GM12878 (cell line): ENCODE data around the gene RBPMS2. TPM values are rescaled to one million over a fixed set of nuclear protein-coding genes. Genes with fewer than 3 reads are reported as not detected.

Experiments used
- ATAC-seq: fragments of 200-7000 bp; cut with Tn5 transposase; 3 replicates; pipeline ENCODE4 v1.9.1; 2020; ENCODE audit warnings: mild to moderate bottlenecking, moderate library complexity
- BruUV-seq: library from RNA; stranded (reverse); fragments of 400-500 nt; replicated peaks from 2 replicates; lab custom pipeline; 2021; lab: Mats Ljungman, UMichigan
- CTCF ChIA-PET: fragments of 300-600 bp; sonication (Branson Sonifier 250); formaldehyde crosslinking; extraction: SDS; loops from one replicate; lab custom pipeline; 2021; ENCODE audit warnings: inconsistent platforms; lab: Yijun Ruan, JAX
- POLR2A ChIA-PET: fragments of 350-600 bp; formaldehyde crosslinking; extraction: SDS; loops from one replicate; lab custom pipeline; 2021; ENCODE audit warnings: inconsistent platforms; lab: Charles Lee
- RAD21 ChIA-PET: fragments of 300-600 bp; sonication (Branson Sonifier 250); formaldehyde crosslinking; loops from one replicate; lab custom pipeline; 2023; ENCODE audit warnings: antibody characterized with exemption; ENCODE audit not compliant: unreplicated experiment; lab: Charles Lee
- SMC1A ChIA-PET: fragments of 300-600 bp; sonication (Branson Sonifier 250); formaldehyde crosslinking; loops from one replicate; lab custom pipeline; 2023; ENCODE audit not compliant: unreplicated experiment, uncharacterized antibody; lab: Charles Lee
- DNase-seq: peaks from one replicate; pipeline ENCODE4 v3.0.0-alpha.2; 2011; ENCODE audit warnings: low read depth, low spot score
- FAIRE-seq: peaks from 3 replicates; lab custom pipeline; 2011; peaks lifted over from hg19 to GRCh38; lab: Jason Lieb, UNC
- H2AFZ ChIP-seq: 2 replicates; pipeline ENCODE4 v1.6.0; 2011; ENCODE audit warnings: low read depth, low read length, control low read depth; ENCODE audit not compliant: control insufficient read depth
- H3K27ac ChIP-seq: 2 replicates; pipeline ENCODE4 v1.5.1; 2011; ENCODE audit warnings: control low read depth; ENCODE audit not compliant: control insufficient read depth, insufficient read depth
- H3K27me3 ChIP-seq, 2 experiments: replicated peaks in 1 of 2; 2 replicates each; pipeline versions ENCODE4 v1.6.0 to v1.6.1; 2011; ENCODE audit warnings: low read length in 1 of 2; ENCODE audit not compliant: control insufficient read depth in 2 of 2, insufficient read depth in 2 of 2
- H3K36me3 ChIP-seq, 2 experiments: 2 replicates each; pipeline ENCODE4 v1.5.1; 2011; ENCODE audit warnings: low read length in 1 of 2; ENCODE audit not compliant: control insufficient read depth in 2 of 2, insufficient read depth in 2 of 2
- H3K4me1 ChIP-seq: 2 replicates; pipeline ENCODE4 v1.6.1; 2011; ENCODE audit warnings: mild to moderate bottlenecking, low read length, moderate library complexity, mixed read lengths; ENCODE audit not compliant: control insufficient read depth, insufficient read depth
- H3K4me2 ChIP-seq: 2 replicates; pipeline ENCODE4 v1.6.0; 2011; ENCODE audit warnings: control low read depth; ENCODE audit not compliant: control insufficient read depth, insufficient read depth
- H3K4me3 ChIP-seq: fragments of 200-600 bp; sonication (generic); 2 replicates; pipeline ENCODE4 v1.5.1; 2016
- H3K79me2 ChIP-seq: 2 replicates; pipeline ENCODE4 v1.6.0; 2011; ENCODE audit warnings: low read length; ENCODE audit not compliant: control insufficient read depth, insufficient read depth
- H3K9ac ChIP-seq: 2 replicates; pipeline ENCODE4 v1.8.0; 2011; ENCODE audit warnings: low read length, control low read depth, mixed read lengths; ENCODE audit not compliant: control insufficient read depth, insufficient read depth
- H3K9me3 ChIP-seq: replicated peaks from 3 replicates; pipeline ENCODE4 v1.5.1; 2011; ENCODE audit warnings: mild to moderate bottlenecking, low read length; ENCODE audit not compliant: control insufficient read depth, insufficient read depth
- H4K20me1 ChIP-seq: 2 replicates; pipeline ENCODE4 v1.6.0; 2011; ENCODE audit not compliant: control insufficient read depth, insufficient read depth
- E4F1 ChIP-seq: fragments of 450-650 bp; IDR thresholded peaks from 2 replicates; pipeline ENCODE4 v1.6.1; 2018; ENCODE audit warnings: borderline replicate concordance, mild to moderate bottlenecking; ENCODE audit not compliant: partially characterized antibody
- EGR1 ChIP-seq, 2 experiments: IDR thresholded peaks; 1 replicate in 1 of 2; 2 replicates in 1 of 2; pipeline ENCODE4 v1.6.1; 2011 to 2012; ENCODE audit warnings: low read depth in 2 of 2, low read length in 2 of 2, borderline replicate concordance in 1 of 2, mild to moderate bottlenecking in 1 of 2, moderate library complexity in 1 of 2
- IKZF1 ChIP-seq: fragments of 450-650 bp; conservative IDR thresholded peaks from 2 replicates; pipeline ENCODE4 v1.6.1; 2017; ENCODE audit warnings: antibody characterized with exemption, mild to moderate bottlenecking
- JUND ChIP-seq: IDR thresholded peaks from 2 replicates; pipeline ENCODE4 v1.6.1; 2012; ENCODE audit warnings: low read depth, mild to moderate bottlenecking, low read length, improper control_type of control experiment, moderate library complexity
- MTA2 ChIP-seq: fragments of 450-650 bp; IDR thresholded peaks from 2 replicates; pipeline ENCODE4 v1.6.1; 2016; ENCODE audit warnings: low read depth, mild to moderate bottlenecking, moderate library complexity
- NFIC ChIP-seq: IDR thresholded peaks from 2 replicates; pipeline ENCODE4 v1.6.1; 2012; ENCODE audit warnings: low read depth, mild to moderate bottlenecking, inconsistent platforms, low read length, moderate library complexity
- NRF1 ChIP-seq: conservative IDR thresholded peaks from 2 replicates; pipeline ENCODE4 v1.6.1; 2011; ENCODE audit warnings: mild to moderate bottlenecking, low read depth, low read length, improper control_type of control experiment
- ZNF217 ChIP-seq: fragments of 450-650 bp; IDR thresholded peaks from 2 replicates; pipeline ENCODE4 v1.6.1; 2017; ENCODE audit warnings: antibody characterized with exemption, mild to moderate bottlenecking
- WGBS: methylation state at CpG from one replicate; pipeline ENCODE4 v1.1.6; 2016; ENCODE audit warnings: low lambda C conversion rate; ENCODE audit not compliant: insufficient replicate concordance, insufficient coverage; ENCODE audit errors: missing lambda C conversion rate; 5-methylcytosine and 5-hydroxymethylcytosine counted together
- in situ Hi-C: fragments of 300-500 bp; cut with MboI; formaldehyde crosslinking; loops from 9 replicates; pipeline ENCODE4 v1.14.3; 2018; ENCODE audit warnings: mixed read lengths
- intact Hi-C: fragments of 100-400 bp; cut with micrococcal nuclease; formaldehyde crosslinking; loops from one replicate; pipeline ENCODE4 v1.14.2; 2022; ENCODE audit not compliant: unreplicated experiment
- polyA plus RNA-seq, 11 experiments: library from polyadenylated mRNA; depleted of rRNA in 4 of 11; unstranded in 6 of 11; stranded (reverse) in 5 of 11; fragments of >200 nt; fragmentation: Nextera tagmentation in 4 of 11; fragmentation: Illumina TruSeq in 1 of 11; extraction: Ambion mirVana in 4 of 11; extraction: Trizol in 1 of 11; gene quantifications; 1 replicate in 1 of 11; 2 replicates in 10 of 11; pipeline versions ENCODE4 v1.2.1 to v1.2.3, GENCODE V29; 2011 to 2016; ENCODE audit warnings: inconsistent platforms in 2 of 11, missing spikeins in 2 of 11, low read depth in 1 of 11
- total RNA-seq, 4 experiments: library from RNA; depleted of rRNA in 3 of 4; stranded (reverse); fragments of >200 nt in 3 of 4; fragmentation: Illumina TruSeq in 1 of 4; extraction: Trizol in 1 of 4; gene quantifications; 2 replicates each; pipeline versions ENCODE4 v1.2.1 to v1.2.3, GENCODE V29; 2013 to 2021
- TF ChIP-seq, protein P1 (sequence below): fragments of 450-650 bp; IDR thresholded peaks from 2 replicates; pipeline ENCODE4 v1.6.1; 2017; ENCODE audit warnings: mild to moderate bottlenecking
- TF ChIP-seq, protein P2 (sequence below): fragments of 450-650 bp; IDR thresholded peaks from 2 replicates; pipeline ENCODE4 v1.6.1; 2017; ENCODE audit warnings: mild to moderate bottlenecking, moderate library complexity

RBPMS2 gene
- total and polyA plus RNA-seq, 10 of the 15 experiments (the other 5 are each of a cell fraction or from before 2014, with no cell fraction given), result 0.06 to 0.31 (median 0.19) TPM; not detected in 3

- no peak for TF ChIP-seq E4F1
- TF ChIP-seq JUND, result no peak
Observed at GRCh38 chr15:64754663-64755426, 20.5 kb downstream of the RBPMS2 start (continued).

DNA sequence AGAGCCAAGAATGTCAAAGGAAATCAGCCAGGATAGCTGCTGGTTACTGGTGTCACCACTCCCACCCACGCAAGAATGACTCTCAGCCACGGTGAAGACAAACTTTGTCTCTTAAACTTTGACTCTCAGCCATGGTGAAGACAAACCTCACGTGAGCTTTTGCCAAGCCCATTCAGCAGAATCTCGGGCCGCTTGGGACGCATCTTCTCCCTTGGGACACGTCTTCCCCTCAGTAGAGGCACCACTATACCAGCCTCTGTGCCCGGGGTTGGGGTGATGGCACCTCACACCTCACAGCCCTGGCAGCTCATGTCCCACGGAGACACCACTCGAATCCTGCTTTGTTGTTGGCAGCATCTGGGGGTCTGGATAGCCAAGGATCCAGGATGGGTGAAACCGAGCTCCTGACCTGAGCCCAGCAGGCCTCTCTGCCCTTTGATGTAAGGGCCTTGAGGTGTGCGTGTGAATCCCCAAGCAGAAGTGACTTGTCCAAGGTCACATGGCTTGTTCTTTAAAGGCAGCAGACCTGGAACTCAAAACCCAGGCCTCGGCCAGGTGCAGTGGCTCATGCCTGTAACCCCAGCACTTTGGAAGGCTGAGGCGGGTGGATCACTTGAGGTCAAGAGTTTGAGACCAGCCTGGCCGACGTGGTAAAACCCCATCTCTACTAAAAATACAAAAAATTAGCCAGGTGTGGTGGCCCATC, 21.8 kb downstream of the RBPMS2 start:
- in situ Hi-C loops (no loop called here), intact Hi-C loops (no loop called here)
- no peak overlapping the region for H3K27ac ChIP-seq
- ChIA-PET POLR2A (interaction anchor here (0.7 to 2.2 kb wide), 6 partner anchors 11 to 140 kb away, joined by 3 to 11 read pairs (median 4); no protein-coding TSS in a partner anchor), SMC1A (interaction anchor here (0.8 to 22.7 kb wide), 11 partner anchors 9 to 255 kb away, joined by 3 to 308 read pairs (median 4); no protein-coding TSS in a partner anchor), RAD21 (interaction anchor here (0.6 to 3.8 kb wide), 7 partner anchors 10 to 379 kb away, joined by 3 to 27 read pairs (median 6); no protein-coding TSS in a partner anchor), CTCF (interaction anchor here (0.7 to 8.5 kb wide), 8 partner anchors 9 to 151 kb away, joined by 3 to 60 read pairs (median 4); no protein-coding TSS in a partner anchor)
- H3K4me2 ChIP-seq, result no peak overlapping the region
- no peaks in the 10 kb centered on the region for H3K36me3 ChIP-seq
- FAIRE-seq (peak; percentile 54), ATAC-seq (peak; percentile 57), DNase-seq (peak; percentile 52)
- no peak overlapping the region for H3K9ac ChIP-seq
- no peaks in the 10 kb centered on the region for H3K27me3 ChIP-seq
- peaks cover 20% of the 10 kb centered on the region for H3K4me1 ChIP-seq
- H4K20me1 ChIP-seq, result no peaks in the 10 kb centered on the region
- no peaks in the 10 kb centered on the region for H3K9me3 ChIP-seq
- 2% methylated on average over 16 of the region's 16 CpGs for WGBS
- no peak overlapping the region for H3K4me3 ChIP-seq
- no TSS peak for BruUV-seq
- no peaks in the 10 kb centered on the region for H3K79me2 ChIP-seq
- peak overlapping the region; percentile 11 for H2AFZ ChIP-seq
- TF ChIP-seq MTA2 (peak; percentile 16; the same call in 1 of the 2 replicates), EGR1 (IDR thresholded peaks at IDR 0.05; ENCODE audit: borderline replicate concordance in 1 of 2, low read depth in 2 of 2, low read length in 2 of 2) (0 out of 3 replicates have a peak, but pooled peaks of 1 of the 2 experiments have one; percentile 57), NFIC (no peak), IKZF1 (no peak), NRF1 (no peak), ZNF217 (0 out of 2 replicates have a peak, but pooled peaks have one; percentile 41)
- TF ChIP-seq, protein P1, sequence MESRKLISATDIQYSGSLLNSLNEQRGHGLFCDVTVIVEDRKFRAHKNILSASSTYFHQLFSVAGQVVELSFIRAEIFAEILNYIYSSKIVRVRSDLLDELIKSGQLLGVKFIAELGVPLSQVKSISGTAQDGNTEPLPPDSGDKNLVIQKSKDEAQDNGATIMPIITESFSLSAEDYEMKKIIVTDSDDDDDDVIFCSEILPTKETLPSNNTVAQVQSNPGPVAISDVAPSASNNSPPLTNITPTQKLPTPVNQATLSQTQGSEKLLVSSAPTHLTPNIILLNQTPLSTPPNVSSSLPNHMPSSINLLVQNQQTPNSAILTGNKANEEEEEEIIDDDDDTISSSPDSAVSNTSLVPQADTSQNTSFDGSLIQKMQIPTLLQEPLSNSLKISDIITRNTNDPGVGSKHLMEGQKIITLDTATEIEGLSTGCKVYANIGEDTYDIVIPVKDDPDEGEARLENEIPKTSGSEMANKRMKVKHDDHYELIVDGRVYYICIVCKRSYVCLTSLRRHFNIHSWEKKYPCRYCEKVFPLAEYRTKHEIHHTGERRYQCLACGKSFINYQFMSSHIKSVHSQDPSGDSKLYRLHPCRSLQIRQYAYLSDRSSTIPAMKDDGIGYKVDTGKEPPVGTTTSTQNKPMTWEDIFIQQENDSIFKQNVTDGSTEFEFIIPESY, result no peak
- TF ChIP-seq, protein P2, sequence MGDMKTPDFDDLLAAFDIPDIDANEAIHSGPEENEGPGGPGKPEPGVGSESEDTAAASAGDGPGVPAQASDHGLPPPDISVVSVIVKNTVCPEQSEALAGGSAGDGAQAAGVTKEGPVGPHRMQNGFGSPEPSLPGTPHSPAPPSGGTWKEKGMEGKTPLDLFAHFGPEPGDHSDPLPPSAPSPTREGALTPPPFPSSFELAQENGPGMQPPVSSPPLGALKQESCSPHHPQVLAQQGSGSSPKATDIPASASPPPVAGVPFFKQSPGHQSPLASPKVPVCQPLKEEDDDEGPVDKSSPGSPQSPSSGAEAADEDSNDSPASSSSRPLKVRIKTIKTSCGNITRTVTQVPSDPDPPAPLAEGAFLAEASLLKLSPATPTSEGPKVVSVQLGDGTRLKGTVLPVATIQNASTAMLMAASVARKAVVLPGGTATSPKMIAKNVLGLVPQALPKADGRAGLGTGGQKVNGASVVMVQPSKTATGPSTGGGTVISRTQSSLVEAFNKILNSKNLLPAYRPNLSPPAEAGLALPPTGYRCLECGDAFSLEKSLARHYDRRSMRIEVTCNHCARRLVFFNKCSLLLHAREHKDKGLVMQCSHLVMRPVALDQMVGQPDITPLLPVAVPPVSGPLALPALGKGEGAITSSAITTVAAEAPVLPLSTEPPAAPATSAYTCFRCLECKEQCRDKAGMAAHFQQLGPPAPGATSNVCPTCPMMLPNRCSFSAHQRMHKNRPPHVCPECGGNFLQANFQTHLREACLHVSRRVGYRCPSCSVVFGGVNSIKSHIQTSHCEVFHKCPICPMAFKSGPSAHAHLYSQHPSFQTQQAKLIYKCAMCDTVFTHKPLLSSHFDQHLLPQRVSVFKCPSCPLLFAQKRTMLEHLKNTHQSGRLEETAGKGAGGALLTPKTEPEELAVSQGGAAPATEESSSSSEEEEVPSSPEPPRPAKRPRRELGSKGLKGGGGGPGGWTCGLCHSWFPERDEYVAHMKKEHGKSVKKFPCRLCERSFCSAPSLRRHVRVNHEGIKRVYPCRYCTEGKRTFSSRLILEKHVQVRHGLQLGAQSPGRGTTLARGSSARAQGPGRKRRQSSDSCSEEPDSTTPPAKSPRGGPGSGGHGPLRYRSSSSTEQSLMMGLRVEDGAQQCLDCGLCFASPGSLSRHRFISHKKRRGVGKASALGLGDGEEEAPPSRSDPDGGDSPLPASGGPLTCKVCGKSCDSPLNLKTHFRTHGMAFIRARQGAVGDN, result peak; percentile 65
